Right atrium auricular region (tissue), 2 donors: ENCODE measurements around the gene CD2BP2. TPM values are rescaled to one million over a fixed set of nuclear protein-coding genes. Genes with fewer than 3 reads are reported as not detected.

Experiments
- DNase-seq: peaks from one replicate; pipeline ENCODE4 v3.0.0-alpha.2; 2019; ENCODE audit warnings: low spot score
- H3K27ac ChIP-seq, 2 donors: fragments of 200-600 bp; sonication (generic); 1 replicate in 1 of 2; 2 replicates in 1 of 2; pipeline ENCODE4 v1.5.1; 2016 to 2019
- H3K27me3 ChIP-seq, 2 donors: fragments of 200-600 bp; sonication (generic); one replicate each; pipeline versions ENCODE4 v1.5.1 to v1.6.0; 2017 to 2019
- H3K36me3 ChIP-seq: fragments of 200-600 bp; sonication (generic); one replicate; pipeline ENCODE4 v1.5.1; 2016
- H3K4me1 ChIP-seq, 2 donors: fragments of 200-600 bp; sonication (generic); one replicate each; pipeline versions ENCODE4 v1.5.1 to v1.6.0; 2017 to 2019
- H3K4me3 ChIP-seq, 2 donors: fragments of 200-600 bp; sonication (generic); 1 replicate in 1 of 2; 2 replicates in 1 of 2; pipeline ENCODE4 v1.5.1; 2017 to 2019; ENCODE audit warnings: mild to moderate bottlenecking in 1 of 2, moderate library complexity in 1 of 2
- H3K9me3 ChIP-seq, 2 donors: fragments of 200-600 bp; sonication (generic); one replicate each; pipeline ENCODE4 v1.5.1; 2019
- CTCF ChIP-seq, 2 donors: fragments of 200-600 bp; sonication (generic); IDR thresholded peaks; one replicate each; pipeline ENCODE4 v1.5.1; 2019; ENCODE audit warnings: antibody characterized with exemption in 2 of 2
- total RNA-seq, 2 donors: library from RNA; depleted of rRNA; stranded (reverse); fragments of >200 nt; gene quantifications; one replicate each; pipeline ENCODE4 v1.1.0, GENCODE V29; 2016

Gene CD2BP2
- total RNA-seq, 2 donors from 2014 or later: 22.0 to 39.3 TPM

DNA sequence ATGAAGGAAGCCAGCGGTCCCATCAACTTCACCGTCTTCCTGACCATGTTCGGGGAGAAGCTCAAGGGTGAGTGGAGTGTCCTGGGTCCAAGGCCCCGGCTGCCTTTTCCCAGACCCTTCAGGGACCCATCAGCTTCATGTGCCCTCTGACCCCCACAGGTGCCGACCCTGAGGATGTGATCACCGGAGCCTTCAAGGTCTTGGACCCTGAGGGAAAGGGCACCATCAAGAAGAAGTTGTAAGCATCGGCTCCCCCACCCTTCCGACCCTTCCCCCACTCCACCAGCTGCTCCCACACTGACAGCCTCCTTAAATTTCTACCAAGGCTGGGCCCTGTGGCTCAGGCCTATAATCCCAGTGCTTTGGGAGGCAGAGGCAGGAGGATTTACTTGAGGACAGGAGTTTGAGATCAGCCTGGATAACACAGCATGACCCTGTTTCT, 21.4 kb upstream of the CD2BP2 start:
- TF ChIP-seq CTCF (IDR thresholded peaks at IDR 0.05): no peak
- Histone ChIP-seq H3K27ac (peak overlapping the region in 1 of 2 donors; percentile 100), H3K27me3 (no peaks in the 10 kb centered on the region), H3K4me3 (no peak overlapping the region), H3K9me3 (no peaks in the 10 kb centered on the region), H3K36me3 (no peaks in the 10 kb centered on the region), H3K4me1 (peaks cover 0 to 26% of the 10 kb centered on the region in 2 donors)
- DNase-seq: no peak

DNA sequence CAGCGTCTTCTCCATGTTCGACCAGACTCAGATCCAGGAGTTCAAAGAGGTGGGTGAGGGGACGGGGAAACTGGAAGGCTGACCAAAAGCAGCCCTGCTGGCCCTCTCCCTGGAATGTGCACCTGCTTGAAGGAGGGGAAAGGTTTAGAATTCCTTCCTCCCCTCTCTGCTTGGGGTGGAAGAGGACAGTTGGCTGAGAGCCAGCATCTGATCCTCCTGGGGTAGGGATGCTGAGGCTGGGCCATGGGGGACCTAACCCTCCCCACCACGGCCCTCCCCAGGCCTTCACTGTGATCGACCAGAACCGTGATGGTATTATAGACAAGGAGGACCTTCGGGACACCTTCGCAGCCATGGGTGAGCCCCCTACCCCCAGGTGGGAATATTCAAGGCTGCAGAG, 20.8 kb upstream of the CD2BP2 start:
- H3K27me3 ChIP-seq: no peaks in the 10 kb centered on the region
- no peaks in the 10 kb centered on the region for H3K36me3 ChIP-seq
- no peaks in the 10 kb centered on the region for H3K9me3 ChIP-seq
- TF ChIP-seq CTCF (IDR thresholded peaks at IDR 0.05): no peak
- H3K4me1 ChIP-seq: peaks cover 0 to 31% of the 10 kb centered on the region in 2 donors
- no peak overlapping the region for H3K4me3 ChIP-seq
- no peak for DNase-seq
- no peak overlapping the region for H3K27ac ChIP-seq

DNA sequence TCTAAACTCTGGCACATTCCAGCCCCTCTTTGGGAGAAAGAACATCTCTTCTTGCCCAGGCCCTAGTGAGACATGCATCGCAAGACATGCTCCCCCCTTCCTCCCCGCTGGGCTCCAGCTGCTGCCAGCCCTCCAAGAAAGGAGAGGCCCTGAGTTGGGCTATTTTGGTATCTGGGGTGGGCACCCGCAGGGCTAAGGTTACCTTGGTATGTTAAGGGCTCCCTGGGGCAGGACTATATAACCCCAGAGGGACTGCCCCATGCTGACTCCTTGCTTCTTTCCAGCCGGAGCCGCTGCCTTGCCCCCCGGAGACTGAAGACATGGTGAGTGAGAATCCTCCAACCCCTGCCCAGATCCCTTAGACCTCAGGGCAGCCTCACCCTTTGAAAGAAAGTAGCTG, 19.4 kb upstream of the CD2BP2 start, which contains the start of gene MYL11:
Gene MYL11 (plus strand): TSS at position 265 of the 400 bp plus-strand sequence. CDS start 56 bp downstream, at position 321.
- no peak for TF ChIP-seq CTCF (IDR thresholded peaks at IDR 0.05)
- no peak within 1 kb of the TSS for H3K27ac ChIP-seq
- H3K4me3 ChIP-seq: no peak within 1 kb of the TSS
- no peaks in the 10 kb centered on the region for H3K27me3 ChIP-seq
- no peak for DNase-seq
- H3K9me3 ChIP-seq: no peaks in the 10 kb centered on the region
- no peaks in the 10 kb centered on the region for H3K36me3 ChIP-seq
- peaks cover 0 to 31% of the 10 kb centered on the region in 2 donors for H3K4me1 ChIP-seq

DNA sequence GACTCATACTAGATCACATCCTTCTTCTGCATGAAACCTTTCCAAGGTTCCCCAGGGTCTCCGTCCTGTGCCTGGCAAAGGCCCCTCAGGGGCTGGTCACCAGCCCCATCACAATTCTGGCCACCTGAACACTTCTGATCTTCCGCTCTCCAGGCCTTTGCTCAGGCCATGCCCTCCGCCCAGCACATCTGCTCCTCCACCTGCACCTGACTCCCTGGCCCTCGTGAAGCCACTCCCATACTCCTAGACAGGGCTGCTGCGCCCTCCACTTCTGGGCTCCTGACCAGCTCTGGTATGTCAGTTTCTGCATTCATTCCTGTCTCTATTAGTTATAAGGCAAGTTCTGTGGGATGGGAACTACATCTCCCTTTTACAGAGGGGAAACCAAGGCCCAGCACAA, 17.6 kb upstream of the CD2BP2 start:
- TF ChIP-seq CTCF (IDR thresholded peaks at IDR 0.05): no peak
- no peak for DNase-seq
- no peak overlapping the region for H3K4me3 ChIP-seq
- no peaks in the 10 kb centered on the region for H3K36me3 ChIP-seq
- H3K9me3 ChIP-seq: no peaks in the 10 kb centered on the region
- H3K27ac ChIP-seq: peak overlapping the region; percentile 91 to 94
- no peaks in the 10 kb centered on the region for H3K27me3 ChIP-seq
- peaks cover 0 to 37% of the 10 kb centered on the region in 2 donors for H3K4me1 ChIP-seq

DNA sequence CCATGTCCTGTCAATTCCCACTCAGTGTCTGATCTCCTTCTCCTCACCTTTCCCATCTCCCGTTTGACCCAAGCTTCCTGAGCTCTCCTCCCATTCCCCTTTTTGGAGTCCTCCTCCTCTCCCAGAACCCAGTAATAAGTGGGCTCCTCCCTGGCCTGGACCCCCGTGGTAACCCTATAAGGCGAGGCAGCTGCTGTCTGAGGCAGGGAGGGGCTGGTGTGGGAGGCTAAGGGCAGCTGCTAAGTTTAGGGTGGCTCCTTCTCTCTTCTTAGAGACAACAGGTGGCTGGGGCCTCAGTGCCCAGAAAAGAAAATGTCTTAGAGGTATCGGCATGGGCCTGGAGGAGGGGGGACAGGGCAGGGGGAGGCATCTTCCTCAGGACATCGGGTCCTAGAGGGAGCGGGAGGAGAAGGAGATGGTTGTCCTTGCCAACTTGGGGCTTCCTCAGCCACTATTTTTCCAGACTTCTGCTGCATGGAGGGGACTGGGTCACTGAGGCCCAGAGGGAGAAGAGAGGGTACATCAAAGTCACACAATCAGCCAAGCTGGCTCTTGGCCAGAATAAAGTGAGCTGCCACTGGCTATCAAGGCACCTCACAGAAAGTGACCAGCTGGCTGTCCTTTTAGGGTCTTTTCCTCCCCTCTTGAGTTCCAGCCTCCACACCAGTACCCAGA, 17.1 kb upstream of the CD2BP2 start:
- no peak overlapping the region for H3K4me3 ChIP-seq
- TF ChIP-seq CTCF (IDR thresholded peaks at IDR 0.05): no peak
- no peaks in the 10 kb centered on the region for H3K27me3 ChIP-seq
- no peaks in the 10 kb centered on the region for H3K36me3 ChIP-seq
- H3K4me1 ChIP-seq: peaks cover 0 to 38% of the 10 kb centered on the region in 2 donors
- no peak for DNase-seq
- H3K9me3 ChIP-seq: no peaks in the 10 kb centered on the region
- H3K27ac ChIP-seq: peak overlapping the region; percentile 91 to 94
